RWPE1 (cell line): ENCODE measurements around the gene BMP6.

Source experiments
- CTCF ChIA-PET: fragments of 350-600 bp; sonication (Branson Sonifier 250); formaldehyde crosslinking; extraction: SDS; loops from one replicate; lab custom pipeline; 2021; lab: Yijun Ruan, JAX
- POLR2A ChIA-PET: fragments of 400-600 bp; formaldehyde crosslinking; extraction: SDS; loops from one replicate; lab custom pipeline; 2020; ENCODE audit warnings: antibody characterized with exemption; ENCODE audit not compliant: low non-redundant PET; lab: Yijun Ruan, JAX
- DNase-seq: peaks from one replicate; pipeline ENCODE4 v3.0.0; 2012; ENCODE audit warnings: low spot score
- H3K27ac ChIP-seq: fragments of 450-650 bp; 2 replicates; pipeline ENCODE4 v1.5.1; 2017
- CTCF ChIP-seq: fragments of 450-650 bp; conservative IDR thresholded peaks from 2 replicates; pipeline ENCODE4 v1.5.1; 2017; ENCODE audit warnings: low read depth, mild to moderate bottlenecking

The BMP6 gene

GRCh38 chr6:7696061-7696460, 29.8 kb upstream of the BMP6 start:
- ChIA-PET CTCF (interaction anchor here (0.6 kb wide), 1 partner anchor 302 kb away, joined by 3 read pairs; no protein-coding TSS in a partner anchor), POLR2A (no interaction called here)
- TF ChIP-seq CTCF, result no peak
- no peak overlapping the region for H3K27ac ChIP-seq
- DNase-seq, result no peak

- no peak for TF ChIP-seq CTCF
- CTCF ChIA-PET, result interaction anchor here (0.7 kb wide), 2 partner anchors 71 to 872 kb away, joined by 3 to 4 read pairs; no protein-coding TSS in a partner anchor
These were observed 28.5 kb upstream of the BMP6 start for GRCh38 chr6:7697432-7697819.

GRCh38 chr6:7697820-7698623, 27.9 kb upstream of the BMP6 start:
- CTCF ChIA-PET, result interaction anchor here (0.6 to 0.7 kb wide), 4 partner anchors 18 to 873 kb away, joined by 3 to 5 read pairs (median 4); no protein-coding TSS in a partner anchor
- POLR2A ChIA-PET, result no interaction called here
- no peak for TF ChIP-seq CTCF
- no peak overlapping the region for H3K27ac ChIP-seq
- peak; percentile 60 for DNase-seq

More at GRCh38 chr6:7697432-7697819, 28.5 kb upstream of the BMP6 start:
- H3K27ac ChIP-seq, result no peak overlapping the region
- DNase-seq, result no peak
- POLR2A ChIA-PET, result no interaction called here

GRCh38 chr6:7701212-7701834, 24.6 kb upstream of the BMP6 start:
- H3K27ac ChIP-seq, result no peak overlapping the region
- DNase-seq, result no peak
- POLR2A ChIA-PET, result no interaction called here
- CTCF ChIA-PET, result no interaction called here
- no peak for TF ChIP-seq CTCF

- no peak for TF ChIP-seq CTCF
- H3K27ac ChIP-seq, result no peak overlapping the region
- ChIA-PET CTCF (interaction anchor here (0.6 kb wide), 1 partner anchor 62 kb away, joined by 3 read pairs; no protein-coding TSS in a partner anchor), POLR2A (no interaction called here)
- DNase-seq, result no peak
These were observed 22.7 kb upstream of the BMP6 start for GRCh38 chr6:7703148-7703680.

GRCh38 chr6:7705483-7705882, 20.4 kb upstream of the BMP6 start:
- CTCF ChIA-PET, result no interaction called here
- TF ChIP-seq CTCF, result no peak
- POLR2A ChIA-PET, result no interaction called here
- H3K27ac ChIP-seq, result no peak overlapping the region
- no peak for DNase-seq
